ENCODE measurements around the gene NAIF1.

DNA sequence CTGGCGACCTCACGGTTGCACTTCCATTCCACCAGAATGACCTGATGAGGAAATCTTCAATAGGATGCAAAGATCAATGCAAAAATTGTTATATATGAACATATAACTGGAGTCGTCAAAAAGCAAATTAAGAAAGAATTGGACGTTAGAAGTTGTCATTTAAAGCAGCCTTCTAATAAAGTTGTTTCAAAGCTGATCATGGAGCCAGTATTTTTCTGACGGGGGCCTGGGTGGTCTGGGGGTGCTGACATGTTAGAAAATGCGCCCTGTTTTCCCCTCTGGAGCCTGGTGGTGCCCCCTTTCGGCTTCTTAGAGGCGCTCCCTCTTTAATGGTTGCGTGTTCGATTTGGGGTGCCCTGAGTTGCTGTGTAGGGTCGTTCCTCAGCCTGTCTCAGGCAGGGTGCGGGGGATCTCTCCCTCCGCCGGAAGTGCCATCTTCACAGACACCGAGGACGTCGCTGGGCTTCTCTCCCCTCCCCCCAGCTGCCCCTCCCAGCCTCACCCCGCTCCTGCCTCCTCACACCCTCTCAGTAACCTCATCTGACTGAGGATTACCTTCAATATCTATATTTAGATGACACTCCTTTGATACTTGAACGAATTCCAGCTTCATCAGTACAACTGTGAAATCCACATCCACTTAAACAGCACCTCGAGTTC is 42.1 kb upstream of the NAIF1 start:
- TF ChIP-seq POLR2AphosphoS5 (IDR thresholded peaks at IDR 0.05; ENCODE audit: low read depth, low read length) (no peak), FOXP2 (optimal IDR thresholded peaks at IDR 0.05; ENCODE audit: borderline replicate concordance, extremely low read depth, extremely low read length, insufficient read depth) (no peak), SIN3A (IDR thresholded peaks at IDR 0.05; ENCODE audit: borderline replicate concordance, insufficient read depth, low read length) (no peak), TAF1 (IDR thresholded peaks at IDR 0.05; ENCODE audit: borderline replicate concordance, insufficient read depth, low read length) (no peak)
- TF ChIP-seq, protein P1, sequence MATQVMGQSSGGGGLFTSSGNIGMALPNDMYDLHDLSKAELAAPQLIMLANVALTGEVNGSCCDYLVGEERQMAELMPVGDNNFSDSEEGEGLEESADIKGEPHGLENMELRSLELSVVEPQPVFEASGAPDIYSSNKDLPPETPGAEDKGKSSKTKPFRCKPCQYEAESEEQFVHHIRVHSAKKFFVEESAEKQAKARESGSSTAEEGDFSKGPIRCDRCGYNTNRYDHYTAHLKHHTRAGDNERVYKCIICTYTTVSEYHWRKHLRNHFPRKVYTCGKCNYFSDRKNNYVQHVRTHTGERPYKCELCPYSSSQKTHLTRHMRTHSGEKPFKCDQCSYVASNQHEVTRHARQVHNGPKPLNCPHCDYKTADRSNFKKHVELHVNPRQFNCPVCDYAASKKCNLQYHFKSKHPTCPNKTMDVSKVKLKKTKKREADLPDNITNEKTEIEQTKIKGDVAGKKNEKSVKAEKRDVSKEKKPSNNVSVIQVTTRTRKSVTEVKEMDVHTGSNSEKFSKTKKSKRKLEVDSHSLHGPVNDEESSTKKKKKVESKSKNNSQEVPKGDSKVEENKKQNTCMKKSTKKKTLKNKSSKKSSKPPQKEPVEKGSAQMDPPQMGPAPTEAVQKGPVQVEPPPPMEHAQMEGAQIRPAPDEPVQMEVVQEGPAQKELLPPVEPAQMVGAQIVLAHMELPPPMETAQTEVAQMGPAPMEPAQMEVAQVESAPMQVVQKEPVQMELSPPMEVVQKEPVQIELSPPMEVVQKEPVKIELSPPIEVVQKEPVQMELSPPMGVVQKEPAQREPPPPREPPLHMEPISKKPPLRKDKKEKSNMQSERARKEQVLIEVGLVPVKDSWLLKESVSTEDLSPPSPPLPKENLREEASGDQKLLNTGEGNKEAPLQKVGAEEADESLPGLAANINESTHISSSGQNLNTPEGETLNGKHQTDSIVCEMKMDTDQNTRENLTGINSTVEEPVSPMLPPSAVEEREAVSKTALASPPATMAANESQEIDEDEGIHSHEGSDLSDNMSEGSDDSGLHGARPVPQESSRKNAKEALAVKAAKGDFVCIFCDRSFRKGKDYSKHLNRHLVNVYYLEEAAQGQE (IDR thresholded peaks at IDR 0.05; ENCODE audit: insufficient read depth in 1 of 2, low read depth in 2 of 2, low read length in 2 of 2), result no peak

Measured in PFSK-1 (cell line).